Measurements from ENCODE around the gene MADCAM1.

GRCh38 chr19:512547-513365 is 16.5 kb downstream of the MADCAM1 start:
- TF ChIP-seq, protein P1, sequence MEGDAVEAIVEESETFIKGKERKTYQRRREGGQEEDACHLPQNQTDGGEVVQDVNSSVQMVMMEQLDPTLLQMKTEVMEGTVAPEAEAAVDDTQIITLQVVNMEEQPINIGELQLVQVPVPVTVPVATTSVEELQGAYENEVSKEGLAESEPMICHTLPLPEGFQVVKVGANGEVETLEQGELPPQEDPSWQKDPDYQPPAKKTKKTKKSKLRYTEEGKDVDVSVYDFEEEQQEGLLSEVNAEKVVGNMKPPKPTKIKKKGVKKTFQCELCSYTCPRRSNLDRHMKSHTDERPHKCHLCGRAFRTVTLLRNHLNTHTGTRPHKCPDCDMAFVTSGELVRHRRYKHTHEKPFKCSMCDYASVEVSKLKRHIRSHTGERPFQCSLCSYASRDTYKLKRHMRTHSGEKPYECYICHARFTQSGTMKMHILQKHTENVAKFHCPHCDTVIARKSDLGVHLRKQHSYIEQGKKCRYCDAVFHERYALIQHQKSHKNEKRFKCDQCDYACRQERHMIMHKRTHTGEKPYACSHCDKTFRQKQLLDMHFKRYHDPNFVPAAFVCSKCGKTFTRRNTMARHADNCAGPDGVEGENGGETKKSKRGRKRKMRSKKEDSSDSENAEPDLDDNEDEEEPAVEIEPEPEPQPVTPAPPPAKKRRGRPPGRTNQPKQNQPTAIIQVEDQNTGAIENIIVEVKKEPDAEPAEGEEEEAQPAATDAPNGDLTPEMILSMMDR (conservative IDR thresholded peaks at IDR 0.05; ENCODE audit: low read depth, low read length), result no peak
- no peak for TF ChIP-seq EZH2 (IDR thresholded peaks at IDR 0.05; ENCODE audit: borderline replicate concordance, low read depth, low read length, poor library complexity, severe bottlenecking)
